Sigmoid colon (tissue), 7 donors: ENCODE measurements around the gene CPLANE1. TPM values are rescaled to one million over a fixed set of nuclear protein-coding genes. Genes with fewer than 3 reads are reported as not detected.

Experiments
- DNase-seq: peaks from one replicate; pipeline ENCODE4 v3.0.0-alpha.2; 2019
- H3K27ac ChIP-seq, 4 donors: fragments of 200-600 bp; sonication (generic); one replicate each; pipeline ENCODE4 v1.5.1; 2016 to 2019; ENCODE audit warnings: mild to moderate bottlenecking in 1 of 4
- H3K27me3 ChIP-seq, 3 donors: fragments of 200-600 bp; sonication (generic); one replicate each; pipeline ENCODE4 v1.5.1; 2019; ENCODE audit warnings: mild to moderate bottlenecking in 1 of 3
- H3K36me3 ChIP-seq, 4 donors: fragments of 200-600 bp; sonication (generic); one replicate each; pipeline ENCODE4 v1.5.1; 2016 to 2019
- H3K4me1 ChIP-seq, 4 donors: fragments of 200-600 bp; sonication (generic); one replicate each; pipeline ENCODE4 v1.5.1; 2017 to 2019
- H3K4me3 ChIP-seq, 4 donors: fragments of 200-600 bp; sonication (generic); one replicate each; pipeline ENCODE4 v1.5.1; 2017 to 2019; ENCODE audit warnings: mild to moderate bottlenecking in 2 of 4, moderate library complexity in 1 of 4
- H3K9me3 ChIP-seq, 4 donors: fragments of 200-600 bp in 3 of 4; sonication (generic) in 3 of 4; one replicate each; pipeline versions ENCODE4 v1.5.1 to v1.6.1; 2013 to 2019
- CTCF ChIP-seq, 4 experiments: fragments of 450-650 bp in 3 of 4; fragments of 200-600 bp in 1 of 4; IDR thresholded peaks; one replicate each; pipeline ENCODE4 v1.5.1; 2016 to 2019; ENCODE audit warnings: antibody characterized with exemption in 4 of 4, mild to moderate bottlenecking in 3 of 4, moderate library complexity in 2 of 4
- POLR2A ChIP-seq, 2 donors: fragments of 450-650 bp; IDR thresholded peaks; one replicate each; pipeline ENCODE4 v1.6.1; 2016; ENCODE audit warnings: antibody characterized with exemption in 2 of 2, mild to moderate bottlenecking in 2 of 2, moderate library complexity in 2 of 2
- POLR2AphosphoS5 ChIP-seq, 4 donors: sonication (generic); formaldehyde crosslinking; IDR thresholded peaks; one replicate each; pipeline ENCODE4 v1.6.1; 2017; ENCODE audit warnings: antibody characterized with exemption in 4 of 4
- WGBS, 2 donors: extraction: QIAGEN DNeasy Blood & Tissue Kit; methylation state at CpG; one replicate each; pipeline ENCODE4 v1.1.7; 2013; 5-methylcytosine and 5-hydroxymethylcytosine counted together
- intact Hi-C: fragments of 100-400 bp; cut with DNase I; formaldehyde crosslinking; loops from one replicate; pipeline ENCODE4 v1.15.1; 2023
- polyA plus RNA-seq, 3 donors: library from polyadenylated mRNA; stranded (reverse); fragments of 200-250 nt; gene quantifications; one replicate each; pipeline ENCODE4 v1.2.3, GENCODE V29; 2013
- small RNA-seq, 3 donors: library from RNA; depleted of rRNA; stranded (forward); fragments of <200 nt; gene quantifications; one replicate each; pipeline ENCODE3, GENCODE V24; 2016
- total RNA-seq, 4 donors: library from RNA; depleted of rRNA; stranded (reverse); fragments of >200 nt; gene quantifications; one replicate each; pipeline ENCODE4 v1.1.0, GENCODE V29; 2016
- donor health status: healthy with polysubstance abuse.
- donor health status: Bipolar disorder and iron deficiency.
- donor health status: healthy.

Gene CPLANE1
- total and polyA plus RNA-seq, 7 donors: 0.23 to 51.0 (median 21.8) TPM

- peaks cover 12 to 89% (median 28%) of the 10 kb centered on the region in 4 donors for H3K36me3 ChIP-seq
- H3K9me3 ChIP-seq: no peaks in the 10 kb centered on the region
- 84 to 91% methylated on average over 2 of the region's 2 CpGs for WGBS, 2 donors
- TF ChIP-seq POLR2AphosphoS5 (IDR thresholded peaks at IDR 0.05) (no peak), CTCF (IDR thresholded peaks at IDR 0.05) (no peak), POLR2A (IDR thresholded peaks at IDR 0.05) (no peak)
- H3K4me3 ChIP-seq: no peak overlapping the region
- H3K27me3 ChIP-seq: no peaks in the 10 kb centered on the region
- intact Hi-C loops: loop anchor here (10.0 kb wide), 1 partner anchor 258 kb away; no protein-coding TSS in a partner anchor
- no peaks in the 10 kb centered on the region for H3K4me1 ChIP-seq
- H3K27ac ChIP-seq: no peak overlapping the region
- no peak for DNase-seq
Measured at GRCh38 chr5:37056762-37057161, 192.4 kb downstream of the CPLANE1 start.

Small RNA genes lying within 50 kb of the gene (small RNA-seq; reads per million reads assigned to genes)
- 0 reads per million in 3 donors for gene C8orf59P2

Other genes with a start within 250 kb of the CPLANE1 start
- gene NUP155, start 121.7 kb upstream of the CPLANE1 start, total RNA-seq: 10 to 100 TPM; 12.7 to 24.4 (median 18.8) TPM
- 1 to 10 TPM; 1.2 to 7.9 (median 1.8) TPM for gene NUP155, start 121.7 kb upstream of the CPLANE1 start, polyA plus RNA-seq
- 10 to 100 TPM; 25.5 to 36.4 (median 32.4) TPM for gene WDR70, start 129.9 kb upstream of the CPLANE1 start, total RNA-seq
- gene WDR70, start 129.9 kb upstream of the CPLANE1 start, polyA plus RNA-seq: 10 to 100 TPM in 2 of 3 donors, 1 to 10 TPM in 1; 8.4 to 15.4 (median 10.2) TPM